GM19351 (cell line): ENCODE data around the gene IRX3.
"Not testable (repeated sequence)": the region's sequence is repeated elsewhere in the genome, so short reads cannot be mapped to it uniquely, and the experiment has no call there.

ENCODE experiments used
- ATAC-seq: cut with Tn5 transposase; IDR thresholded peaks from one replicate; pipeline ENCODE4 v1.9.1; 2021; ENCODE audit warnings: mild to moderate bottlenecking, moderate library complexity; ENCODE audit not compliant: unreplicated experiment

The IRX3 gene

GRCh38 chr16:54277845-54278703 lies 8.5 kb downstream of the IRX3 start:
- no peak for ATAC-seq

GRCh38 chr16:54275956-54276355 lies 10.6 kb downstream of the IRX3 start:
- no peak for ATAC-seq

GRCh38 chr16:54273566-54273965 lies 13.0 kb downstream of the IRX3 start:
- no peak for ATAC-seq

- no peak for ATAC-seq
Measured at GRCh38 chr16:54270711-54271110, 15.9 kb downstream of the IRX3 start.

GRCh38 chr16:54269461-54269860 lies 17.1 kb downstream of the IRX3 start:
- ATAC-seq = no peak

- ATAC-seq = no peak
Measured at GRCh38 chr16:54268766-54269165, 17.8 kb downstream of the IRX3 start.

GRCh38 chr16:54268340-54268739 lies 18.2 kb downstream of the IRX3 start:
- no peak for ATAC-seq

- ATAC-seq = no peak
Measured at GRCh38 chr16:54266363-54266955, 20.1 kb downstream of the IRX3 start.

GRCh38 chr16:54265575-54266107 lies 20.9 kb downstream of the IRX3 start:
- no peak for ATAC-seq

- ATAC-seq = no peak
Measured at GRCh38 chr16:54253118-54253517, 33.5 kb downstream of the IRX3 start.

GRCh38 chr16:54248863-54249710 lies 37.5 kb downstream of the IRX3 start:
- ATAC-seq = no peak

GRCh38 chr16:54247705-54248104 lies 38.9 kb downstream of the IRX3 start:
- not testable (repeated sequence) for ATAC-seq

- no peak for ATAC-seq
Measured at GRCh38 chr16:54246454-54246821, 40.1 kb downstream of the IRX3 start.

- no peak for ATAC-seq
Measured at GRCh38 chr16:54245788-54246453, 40.7 kb downstream of the IRX3 start.

GRCh38 chr16:54244061-54244886 lies 42.3 kb downstream of the IRX3 start:
- ATAC-seq = no peak

GRCh38 chr16:54243202-54243601 lies 43.4 kb downstream of the IRX3 start:
- ATAC-seq = no peak

- no peak for ATAC-seq
Measured at GRCh38 chr16:54242199-54242598, 44.4 kb downstream of the IRX3 start.

GRCh38 chr16:54241525-54241924 lies 45.1 kb downstream of the IRX3 start:
- no peak for ATAC-seq

- no peak for ATAC-seq
Measured at GRCh38 chr16:54240271-54241129, 46.1 kb downstream of the IRX3 start.
